ENCODE data around the gene PAQR9.

DNA sequence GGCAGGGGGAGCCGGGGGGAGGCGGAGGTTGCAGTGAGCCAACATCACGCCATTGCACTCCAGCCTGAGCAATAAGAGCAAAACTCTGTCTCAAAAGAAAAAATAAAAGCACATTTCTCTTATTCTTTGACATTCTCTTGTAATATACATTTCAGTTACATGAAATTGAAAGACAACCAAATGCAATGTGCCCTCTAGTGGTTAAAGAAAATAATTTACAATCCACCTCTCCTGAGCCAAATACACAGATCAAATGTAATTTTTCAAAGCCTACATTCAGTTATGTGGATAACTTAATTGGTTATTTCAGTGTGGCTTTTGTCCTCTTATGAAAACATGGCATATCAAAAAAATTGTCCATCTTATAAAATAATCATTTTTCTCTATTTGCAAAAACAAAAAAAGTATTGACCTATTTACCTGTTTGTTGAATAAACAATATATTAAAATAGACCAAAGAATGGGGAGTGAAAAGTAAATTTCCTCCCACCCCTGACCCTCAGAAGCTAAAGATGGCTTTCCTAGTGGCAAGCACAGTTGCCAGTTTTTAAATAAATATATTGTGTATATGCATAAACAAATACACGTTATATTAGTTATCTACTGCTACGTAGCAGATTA is 23.7 kb upstream of the PAQR9 start:
- no peak for TF ChIP-seq EZH2 (IDR thresholded peaks at IDR 0.05)
- no peak for TF ChIP-seq FOXP2 (optimal IDR thresholded peaks at IDR 0.05; ENCODE audit: control extremely low read depth, extremely low read length, insufficient read depth)
- no peak for TF ChIP-seq POLR2AphosphoS5 (IDR thresholded peaks at IDR 0.05; ENCODE audit: borderline replicate concordance, low read depth, low read length)
